Caco-2 (cell line): ENCODE data around the gene PGBD5. TPM values are rescaled to one million over a fixed set of nuclear protein-coding genes. Genes with fewer than 3 reads are reported as not detected.
A peak's percentile ranks its signal among the peaks of the same experiment; 100 is the strongest.

ENCODE experiments used
- BruUV-seq: library from RNA; stranded (reverse); fragments of 400-500 nt; replicated peaks from 2 replicates; lab custom pipeline; 2021; lab: Mats Ljungman, UMichigan
- CTCF ChIA-PET: fragments of 300-600 bp; sonication (Branson Sonifier 250); formaldehyde crosslinking; loops from one replicate; lab custom pipeline; 2022; ENCODE audit warnings: antibody characterized with exemption; lab: Charles Lee
- POLR2A ChIA-PET: fragments of 300-600 bp; sonication (Branson Sonifier 250); formaldehyde crosslinking; loops from one replicate; lab custom pipeline; 2022; ENCODE audit warnings: antibody characterized with exemption; lab: Charles Lee
- DNase-seq, 2 experiments: peaks; one replicate each; pipeline versions ENCODE4 v3.0.0 to v3.0.0-alpha.2; 2020 to 2022
- H3K27me3 ChIP-seq: replicated peaks from 2 replicates; pipeline ENCODE4 v1.6.0; 2011; ENCODE audit warnings: low read length; ENCODE audit not compliant: control insufficient read depth, insufficient read depth
- H3K36me3 ChIP-seq: 2 replicates; pipeline ENCODE4 v1.5.1; 2011; ENCODE audit warnings: low read length; ENCODE audit not compliant: control insufficient read depth, insufficient read depth
- H3K4me1 ChIP-seq: fragments of 250-450 bp; sonication (Bioruptor Pico); 2 replicates; pipeline ENCODE4 v1.5.1; 2020; ENCODE audit warnings: mild to moderate bottlenecking
- H3K4me3 ChIP-seq: 2 replicates; pipeline ENCODE4 v1.5.1; 2011; ENCODE audit warnings: low read depth, mild to moderate bottlenecking, control low read depth, low read length
- H3K9me3 ChIP-seq: fragments of 250-450 bp; sonication (Bioruptor Pico); 2 replicates; pipeline ENCODE4 v1.5.1; 2020; ENCODE audit warnings: mild to moderate bottlenecking, moderate library complexity
- H3K27ac Mint-ChIP-seq: one replicate; pipeline ENCODE4 v1.8.0; 2022; ENCODE audit warnings: mixed read lengths; ENCODE audit not compliant: unreplicated experiment
- H3K27me3 Mint-ChIP-seq: one replicate; pipeline ENCODE4 v1.8.0; 2022; ENCODE audit warnings: mixed read lengths; ENCODE audit not compliant: insufficient read depth, unreplicated experiment
- H3K36me3 Mint-ChIP-seq: one replicate; pipeline ENCODE4 v1.8.0; 2022; ENCODE audit warnings: mild to moderate bottlenecking, mixed read lengths; ENCODE audit not compliant: insufficient read depth, unreplicated experiment
- H3K4me1 Mint-ChIP-seq: one replicate; pipeline ENCODE4 v1.8.0; 2022; ENCODE audit warnings: low read depth, mixed read lengths; ENCODE audit not compliant: unreplicated experiment
- H3K4me3 Mint-ChIP-seq: one replicate; pipeline ENCODE4 v1.8.0; 2022; ENCODE audit warnings: mild to moderate bottlenecking, moderate library complexity, mixed read lengths; ENCODE audit not compliant: unreplicated experiment
- H3K9me3 Mint-ChIP-seq: one replicate; pipeline ENCODE4 v1.8.0; 2022; ENCODE audit warnings: mixed read lengths; ENCODE audit not compliant: unreplicated experiment
- intact Hi-C: fragments of 100-400 bp; cut with micrococcal nuclease; formaldehyde crosslinking; loops from one replicate; pipeline ENCODE4 v1.10.0; 2022; ENCODE audit not compliant: unreplicated experiment
- total RNA-seq: library from RNA; stranded (reverse); gene quantifications from 2 replicates; pipeline ENCODE4 v1.2.3, GENCODE V29; 2022
- TF ChIP-seq, protein P1 (sequence below), 2 experiments: fragments of 200-600 bp in 1 of 2; IDR thresholded peaks; 1 replicate in 1 of 2; 2 replicates in 1 of 2; pipeline versions ENCODE4 v1.5.1 to v1.8.0; 2011 to 2022; ENCODE audit warnings: antibody characterized with exemption in 1 of 2, control low read depth in 1 of 2, inconsistent platforms in 1 of 2, low read depth in 1 of 2, low read length in 1 of 2, mild to moderate bottlenecking in 1 of 2, moderate library complexity in 1 of 2; ENCODE audit not compliant: insufficient read depth in 1 of 2, severe bottlenecking in 1 of 2, unreplicated experiment in 1 of 2

PGBD5 gene
- total RNA-seq, 1 experiment from 2014 or later: 2.4 TPM

DNA sequence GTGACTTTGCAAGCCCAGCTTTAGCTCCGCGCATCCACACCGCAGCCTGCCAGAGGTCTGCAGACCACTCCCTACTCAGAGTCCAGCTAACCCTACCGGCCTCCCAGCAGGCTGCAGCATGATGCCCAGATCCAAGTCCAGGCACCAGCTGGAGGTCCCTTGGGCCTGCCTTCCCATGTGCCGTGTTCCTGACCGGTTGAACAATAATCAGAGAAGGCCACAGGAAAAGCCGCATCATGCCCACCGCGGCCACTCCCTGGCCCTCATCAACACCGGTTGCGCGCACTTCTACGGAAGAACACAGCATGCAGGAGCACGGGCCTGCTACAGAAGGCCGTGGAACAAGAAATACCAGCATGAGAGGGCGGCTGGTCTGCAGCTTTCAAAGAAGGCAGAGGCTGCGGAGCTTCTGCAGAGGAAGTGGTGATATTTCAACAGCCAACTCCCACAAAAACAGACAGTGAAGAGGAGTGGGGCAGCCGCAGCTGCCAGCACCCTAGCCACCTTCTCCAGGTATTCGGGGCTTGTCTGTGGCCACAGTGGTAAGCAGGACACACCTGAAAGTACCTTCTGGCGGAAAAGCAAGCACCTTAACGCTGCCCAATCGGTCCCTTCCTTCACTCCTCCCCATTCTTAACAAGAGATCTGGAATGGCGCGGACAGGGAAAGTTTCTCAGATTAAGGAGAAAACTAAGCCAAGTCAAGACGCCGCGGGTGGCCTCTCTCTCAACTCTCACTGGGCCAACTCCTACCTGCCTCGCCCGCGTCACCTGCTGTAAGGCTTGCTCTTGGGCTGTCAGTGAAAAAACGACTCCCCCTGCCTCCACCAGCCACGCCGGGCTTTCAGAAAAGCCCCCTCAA is 1.5 kb downstream of the PGBD5 start:
- Histone ChIP-seq H3K27me3 (peaks cover 4% of the 10 kb centered on the region; the same call in 1 of the 2 replicates), H3K36me3 (no peaks in the 10 kb centered on the region), H3K4me3 (peak overlapping the region; percentile 49), H3K9me3 (no peaks in the 10 kb centered on the region), H3K4me1 (peaks cover 6% of the 10 kb centered on the region; the same call in 1 of the 2 replicates)
- peak overlapping the region; percentile 73 for H3K4me3 Mint-ChIP-seq
- H3K9me3 Mint-ChIP-seq: no peaks in the 10 kb centered on the region
- CTCF ChIA-PET: no interaction called here
- BruUV-seq: no TSS peak
- H3K4me1 Mint-ChIP-seq: no peaks in the 10 kb centered on the region
- intact Hi-C loops: loop anchor here (10.0 kb wide), 1 partner anchor 150 kb away; no protein-coding TSS in a partner anchor
- no peak overlapping the region for H3K27ac Mint-ChIP-seq
- TF ChIP-seq, protein P1, sequence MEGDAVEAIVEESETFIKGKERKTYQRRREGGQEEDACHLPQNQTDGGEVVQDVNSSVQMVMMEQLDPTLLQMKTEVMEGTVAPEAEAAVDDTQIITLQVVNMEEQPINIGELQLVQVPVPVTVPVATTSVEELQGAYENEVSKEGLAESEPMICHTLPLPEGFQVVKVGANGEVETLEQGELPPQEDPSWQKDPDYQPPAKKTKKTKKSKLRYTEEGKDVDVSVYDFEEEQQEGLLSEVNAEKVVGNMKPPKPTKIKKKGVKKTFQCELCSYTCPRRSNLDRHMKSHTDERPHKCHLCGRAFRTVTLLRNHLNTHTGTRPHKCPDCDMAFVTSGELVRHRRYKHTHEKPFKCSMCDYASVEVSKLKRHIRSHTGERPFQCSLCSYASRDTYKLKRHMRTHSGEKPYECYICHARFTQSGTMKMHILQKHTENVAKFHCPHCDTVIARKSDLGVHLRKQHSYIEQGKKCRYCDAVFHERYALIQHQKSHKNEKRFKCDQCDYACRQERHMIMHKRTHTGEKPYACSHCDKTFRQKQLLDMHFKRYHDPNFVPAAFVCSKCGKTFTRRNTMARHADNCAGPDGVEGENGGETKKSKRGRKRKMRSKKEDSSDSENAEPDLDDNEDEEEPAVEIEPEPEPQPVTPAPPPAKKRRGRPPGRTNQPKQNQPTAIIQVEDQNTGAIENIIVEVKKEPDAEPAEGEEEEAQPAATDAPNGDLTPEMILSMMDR (IDR thresholded peaks at IDR 0.05; ENCODE audit: insufficient read depth in 1 of 2, low read depth in 1 of 2, low read length in 1 of 2, severe bottlenecking in 1 of 2, unreplicated experiment in 1 of 2): no peak
- H3K36me3 Mint-ChIP-seq: no peaks in the 10 kb centered on the region
- no peak for DNase-seq
- peaks cover 23% of the 10 kb centered on the region for H3K27me3 Mint-ChIP-seq
- POLR2A ChIA-PET: interaction anchor here (0.7 kb wide), 1 partner anchor 243 kb away, joined by 3 read pairs; no protein-coding TSS in a partner anchor

DNA sequence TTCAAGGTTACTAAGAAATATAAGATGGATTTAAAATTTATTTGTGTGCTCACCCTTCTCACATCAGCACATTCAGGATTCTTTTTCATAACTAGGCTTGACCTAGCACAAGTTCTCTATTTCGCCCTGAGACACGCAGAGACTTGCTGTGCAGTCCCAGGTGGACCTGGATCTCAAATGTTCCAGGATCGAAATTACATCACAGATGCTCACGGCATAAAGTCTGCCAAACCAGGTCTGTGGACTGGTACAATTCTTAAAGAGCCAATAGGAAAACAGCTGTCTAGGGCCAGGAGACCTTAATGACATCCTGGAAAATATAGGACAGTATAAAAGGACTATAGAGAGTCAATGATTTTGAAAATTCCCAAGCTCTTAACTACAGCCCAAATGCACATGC is 2.2 kb downstream of the PGBD5 start:
- no TSS peak for BruUV-seq
- TF ChIP-seq, protein P1 (IDR thresholded peaks at IDR 0.05; ENCODE audit: insufficient read depth in 1 of 2, low read depth in 1 of 2, low read length in 1 of 2, severe bottlenecking in 1 of 2, unreplicated experiment in 1 of 2): no peak
- H3K27me3 Mint-ChIP-seq: peaks cover 23% of the 10 kb centered on the region
- CTCF ChIA-PET: no interaction called here
- peak overlapping the region; percentile 49; the same call in 1 of the 2 replicates for H3K4me3 ChIP-seq
- no peaks in the 10 kb centered on the region for H3K9me3 Mint-ChIP-seq
- H3K27ac Mint-ChIP-seq: no peak overlapping the region
- H3K4me1 ChIP-seq: peaks cover 6% of the 10 kb centered on the region; the same call in 1 of the 2 replicates
- no peak for DNase-seq
- intact Hi-C loops: loop anchor here (10.0 kb wide), 1 partner anchor 151 kb away; no protein-coding TSS in a partner anchor
- H3K4me3 Mint-ChIP-seq: no peak overlapping the region
- no peaks in the 10 kb centered on the region for H3K36me3 Mint-ChIP-seq
- no peaks in the 10 kb centered on the region for H3K4me1 Mint-ChIP-seq
- H3K27me3 ChIP-seq: peaks cover 4% of the 10 kb centered on the region; the same call in 1 of the 2 replicates
- H3K9me3 ChIP-seq: no peaks in the 10 kb centered on the region
- no peaks in the 10 kb centered on the region for H3K36me3 ChIP-seq
- POLR2A ChIA-PET: interaction anchor here (0.7 kb wide), 1 partner anchor 244 kb away, joined by 3 read pairs; no protein-coding TSS in a partner anchor

DNA sequence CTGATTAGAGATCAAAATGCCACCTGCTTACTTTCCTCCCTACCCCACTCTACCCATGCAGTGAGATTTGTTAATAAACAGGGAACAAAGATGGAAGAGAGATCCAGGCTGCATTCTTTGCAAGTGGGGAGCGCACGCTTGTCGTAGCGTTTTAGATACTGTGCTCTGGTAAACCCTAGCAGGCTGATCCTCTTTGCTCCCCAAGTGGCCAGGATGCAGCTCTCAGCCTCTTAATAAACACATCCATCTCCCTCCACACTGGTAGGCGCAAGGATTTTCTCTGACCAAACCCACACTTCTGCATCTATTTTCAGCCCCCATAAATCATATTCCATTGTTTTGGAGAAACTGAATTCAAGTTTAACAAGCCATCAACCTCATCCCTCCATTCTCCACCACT is 2.9 kb downstream of the PGBD5 start:
- H3K27ac Mint-ChIP-seq: no peak overlapping the region
- no peak for DNase-seq
- H3K27me3 Mint-ChIP-seq: peaks cover 23% of the 10 kb centered on the region
- Histone ChIP-seq H3K4me1 (peaks cover 6% of the 10 kb centered on the region; the same call in 1 of the 2 replicates), H3K4me3 (no peak overlapping the region), H3K9me3 (no peaks in the 10 kb centered on the region), H3K36me3 (no peaks in the 10 kb centered on the region), H3K27me3 (peaks cover 4% of the 10 kb centered on the region; the same call in 1 of the 2 replicates)
- no peaks in the 10 kb centered on the region for H3K4me1 Mint-ChIP-seq
- intact Hi-C loops: loop anchor here (10.0 kb wide), 1 partner anchor 152 kb away; no protein-coding TSS in a partner anchor
- no peaks in the 10 kb centered on the region for H3K9me3 Mint-ChIP-seq
- BruUV-seq: no TSS peak
- TF ChIP-seq, protein P1 (IDR thresholded peaks at IDR 0.05; ENCODE audit: insufficient read depth in 1 of 2, low read depth in 1 of 2, low read length in 1 of 2, severe bottlenecking in 1 of 2, unreplicated experiment in 1 of 2): no peak
- ChIA-PET CTCF (no interaction called here), POLR2A (no interaction called here)
- no peaks in the 10 kb centered on the region for H3K36me3 Mint-ChIP-seq
- H3K4me3 Mint-ChIP-seq: no peak overlapping the region
